CD4-positive, alpha-beta T cell treated with Interleukin-10 for 1 hour (primary cell): Measurements from ENCODE around the gene KRTAP10-6.
"Not testable (repeated sequence)": the region's sequence is repeated elsewhere in the genome, so short reads cannot be mapped to it uniquely, and the experiment has no call there.

Source experiments
- DNase-seq: peaks from one replicate; pipeline ENCODE4 v3.0.0-alpha.2; 2020

The KRTAP10-6 gene

DNA sequence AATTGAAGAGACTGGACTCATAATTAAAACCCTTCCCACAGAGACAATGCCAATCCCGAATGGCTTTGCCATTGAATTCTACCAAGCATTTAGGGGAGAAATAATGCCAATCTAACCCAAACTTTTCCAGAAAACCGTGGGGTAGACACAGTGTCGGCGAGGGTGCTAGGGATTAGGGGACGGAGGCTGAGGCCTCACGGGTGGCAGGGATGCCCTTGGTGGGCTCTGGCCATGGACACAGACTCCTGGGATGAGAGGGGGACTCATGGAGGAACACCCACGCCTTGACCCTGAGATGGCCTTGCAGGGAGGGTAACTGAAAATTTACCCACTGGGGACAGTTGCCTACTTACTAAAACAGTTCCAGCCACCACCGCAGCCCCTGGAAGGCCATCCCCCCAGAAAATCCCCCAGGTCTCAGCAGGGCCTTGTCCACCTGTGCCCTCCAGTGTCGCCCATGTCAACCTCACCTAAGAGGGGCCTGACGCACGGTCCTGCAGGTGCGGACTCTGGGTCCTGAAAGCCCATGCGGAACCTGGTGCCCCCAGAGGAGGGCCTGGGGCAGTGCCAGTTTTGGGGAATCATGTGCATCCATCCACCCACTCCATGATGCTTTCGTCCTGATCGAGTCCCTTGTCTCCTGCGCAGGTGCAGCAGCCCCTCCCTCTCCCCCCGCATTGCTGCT lies 13.8 kb downstream of the KRTAP10-6 start:
- no peak for DNase-seq

- DNase-seq = no peak
Measured at GRCh38 chr21:44576025-44576420, 16.3 kb downstream of the KRTAP10-6 start.

DNA sequence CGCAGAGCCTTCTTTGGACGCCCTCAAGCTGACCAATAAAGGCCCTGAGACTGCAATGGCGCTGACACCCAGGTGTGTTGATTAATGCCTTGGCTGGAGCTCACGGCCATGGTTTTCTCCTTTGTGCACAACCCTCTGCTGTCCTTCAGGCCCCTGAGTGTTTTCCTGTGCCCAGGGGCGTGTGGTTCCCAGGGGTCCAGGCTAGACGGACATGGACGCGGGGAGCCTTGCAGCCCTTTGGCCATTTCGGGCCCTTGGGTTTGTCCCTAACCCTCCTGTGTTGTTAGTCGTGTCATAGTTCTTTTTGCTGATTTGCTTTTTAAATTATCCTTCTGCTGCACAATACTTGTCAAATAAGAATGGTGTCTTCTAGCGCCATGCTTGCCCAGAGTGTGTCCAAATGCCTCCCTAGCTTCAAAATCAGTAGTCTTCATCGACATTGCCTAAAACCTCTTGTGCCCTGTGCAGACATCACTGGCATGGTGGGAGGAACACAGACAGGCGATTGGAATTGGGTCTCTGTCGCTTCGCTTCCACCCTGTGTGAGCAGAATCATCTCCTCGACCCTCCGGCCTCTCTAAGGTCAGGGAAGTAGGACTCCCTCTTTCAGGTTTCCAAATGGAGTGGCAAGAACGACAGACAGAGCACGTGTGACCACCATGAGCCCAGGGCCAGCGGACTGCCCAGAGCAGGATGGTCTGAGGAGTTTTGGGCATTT lies 16.8 kb downstream of the KRTAP10-6 start:
- DNase-seq = no peak

- no peak for DNase-seq
Measured at GRCh38 chr21:44574457-44575306, 17.6 kb downstream of the KRTAP10-6 start.

- not testable (repeated sequence) for DNase-seq
Measured at GRCh38 chr21:44573630-44574456, 18.5 kb downstream of the KRTAP10-6 start, which contains the start of gene KRTAP10-4. Gene KRTAP10-4 (plus strand): TSS chr21:44573729. CDS start chr21:44573759, 30 bp downstream.

DNA sequence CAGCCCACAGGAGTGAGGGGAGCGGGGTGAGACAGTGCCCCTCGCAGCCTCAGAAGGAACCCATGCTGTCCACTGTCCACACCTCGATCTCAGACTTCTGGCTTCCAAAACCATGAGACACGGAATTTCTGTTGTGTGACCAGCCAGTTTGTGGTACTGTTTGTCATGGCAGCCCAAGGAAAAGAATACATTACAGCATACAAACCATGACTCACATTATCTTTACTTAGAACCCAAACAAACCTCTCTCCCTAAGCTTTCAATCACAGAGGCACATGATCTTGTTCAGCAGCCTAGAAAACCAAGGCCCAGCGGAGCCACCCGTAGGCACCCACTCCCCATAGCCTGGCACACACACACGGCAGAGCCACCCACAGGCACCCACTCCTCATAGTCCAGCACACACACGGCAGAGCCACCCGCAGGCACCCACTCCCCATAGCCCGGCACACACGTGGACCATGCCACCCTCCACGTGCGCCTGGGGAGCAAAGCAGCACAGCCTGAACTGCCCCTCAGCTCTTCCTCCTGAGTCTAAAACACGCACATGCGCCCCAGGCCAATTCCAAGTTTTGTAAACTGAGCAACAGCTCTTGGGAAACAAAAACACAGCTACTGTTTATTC lies 19.2 kb downstream of the KRTAP10-6 start:
- no peak for DNase-seq

GRCh38 chr21:44571844-44572782 lies 20.2 kb downstream of the KRTAP10-6 start:
- no peak for DNase-seq

- DNase-seq = no peak
Measured at GRCh38 chr21:44571296-44571695, 21.0 kb downstream of the KRTAP10-6 start.

DNA sequence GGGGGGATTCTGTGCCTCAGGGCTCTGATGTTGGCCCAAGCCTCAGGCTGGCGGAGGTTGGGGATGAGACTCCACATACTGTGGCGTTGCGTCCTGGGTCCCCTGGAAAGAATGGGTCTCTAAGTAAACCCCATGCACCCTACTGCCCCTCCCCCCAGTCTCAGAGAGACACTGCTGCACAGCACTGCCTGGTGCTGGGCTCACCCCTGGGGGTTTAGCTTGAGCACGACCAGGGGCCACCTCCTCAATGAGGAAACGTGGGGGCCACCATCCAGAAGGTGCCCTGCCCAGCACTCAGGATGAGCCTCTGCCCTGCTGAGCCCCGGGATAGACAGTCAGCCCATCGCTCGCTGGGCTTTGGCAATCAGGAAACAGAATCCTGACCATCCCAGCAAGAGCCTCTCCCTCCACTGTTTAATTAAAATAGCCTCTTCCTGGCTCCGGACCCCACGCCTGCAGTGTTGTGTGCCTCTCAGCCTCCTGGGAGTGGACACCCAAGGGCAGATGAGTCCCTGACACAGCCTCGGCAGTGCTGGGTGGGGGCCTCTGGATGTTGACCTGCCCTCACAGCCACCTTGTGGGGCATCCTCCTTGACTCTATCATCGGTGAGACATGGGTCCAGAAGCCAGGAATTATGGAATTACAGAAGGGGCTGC lies 22.3 kb downstream of the KRTAP10-6 start:
- no peak for DNase-seq

DNA sequence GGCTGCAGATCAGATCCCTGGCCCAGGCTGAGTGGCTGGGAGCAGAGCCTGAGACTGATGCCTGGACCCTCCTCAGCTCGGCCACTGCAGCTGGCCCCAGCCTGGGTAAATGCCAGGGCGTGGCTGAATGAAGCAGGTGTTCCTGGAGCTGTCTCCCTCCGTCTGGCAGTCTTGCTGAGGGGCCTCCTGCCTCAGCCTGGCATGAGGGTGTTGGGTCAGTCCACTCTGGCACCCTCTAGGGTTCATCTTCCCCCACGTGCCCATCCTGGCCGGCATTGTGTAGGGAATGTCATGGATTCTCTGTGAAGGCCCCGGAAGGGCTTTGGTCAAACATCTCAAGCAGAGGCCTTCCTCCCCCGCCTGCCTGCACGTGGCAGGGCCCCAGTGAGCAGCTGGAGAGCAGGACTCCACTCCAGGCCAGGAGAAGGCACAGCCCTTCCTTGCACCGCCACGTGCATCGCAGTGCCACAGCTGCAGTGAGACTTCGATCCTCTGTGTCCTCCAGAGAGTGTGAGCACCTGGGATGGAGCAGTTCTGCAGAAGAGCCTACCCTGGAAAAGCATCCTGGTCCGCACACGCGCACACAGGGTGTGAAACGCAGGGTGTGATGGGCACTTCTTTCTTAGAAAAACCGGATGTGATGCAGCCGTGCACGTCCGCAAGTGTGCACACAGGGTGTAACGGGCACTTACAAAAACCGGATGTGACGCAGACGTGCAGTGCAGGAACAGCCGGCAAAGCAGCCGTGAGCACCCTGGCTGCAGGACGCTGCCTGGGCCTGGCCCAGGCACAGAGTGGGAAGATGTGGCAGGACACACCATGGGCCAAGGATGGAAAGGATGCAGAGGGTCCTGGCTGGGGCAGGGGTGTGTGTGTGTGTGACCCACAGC lies 23.4 kb downstream of the KRTAP10-6 start:
- no peak for DNase-seq

DNA sequence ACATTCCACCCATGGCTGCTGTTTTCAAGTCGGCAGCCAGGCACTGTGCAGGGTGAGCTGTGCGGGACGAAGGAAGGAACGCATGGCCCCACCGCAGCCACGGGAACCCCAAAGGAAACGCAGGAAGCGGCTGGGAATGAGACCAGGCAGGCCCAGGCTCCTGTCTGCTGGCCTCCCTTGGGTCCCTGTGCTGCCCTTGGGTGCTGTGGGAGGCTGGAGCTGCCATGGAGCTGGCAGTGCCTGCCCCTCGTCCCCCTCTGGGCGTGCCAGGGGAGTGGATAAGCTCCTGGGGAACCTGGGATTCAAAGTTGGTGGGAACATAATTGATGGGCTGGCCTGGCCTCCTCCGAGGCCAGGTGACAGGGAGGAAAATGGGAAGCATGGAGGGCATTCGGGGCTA lies 24.0 kb downstream of the KRTAP10-6 start:
- DNase-seq = no peak

GRCh38 chr21:44567481-44568171 lies 24.7 kb downstream of the KRTAP10-6 start:
- DNase-seq = no peak

DNA sequence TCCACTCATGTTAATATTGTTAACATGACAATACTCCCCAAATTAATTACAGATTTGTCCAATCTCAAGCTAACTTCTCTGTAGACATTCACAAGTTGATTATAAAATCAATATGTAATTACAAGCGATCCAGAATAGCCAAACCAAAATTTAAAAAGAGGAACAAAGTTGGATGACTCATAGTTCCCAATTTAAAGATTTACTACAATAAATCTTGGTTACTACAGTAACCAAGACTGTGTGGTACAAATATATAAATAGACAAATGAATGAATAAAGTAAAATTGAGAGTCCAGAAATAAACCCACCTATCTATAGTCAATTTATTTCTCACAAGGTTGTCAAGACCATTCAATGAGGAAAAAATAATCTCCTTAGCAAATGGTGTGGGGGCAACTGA lies 25.9 kb downstream of the KRTAP10-6 start:
- DNase-seq = no peak

GRCh38 chr21:44564886-44565598 lies 27.3 kb downstream of the KRTAP10-6 start:
- no peak for DNase-seq

- no peak for DNase-seq
Measured at GRCh38 chr21:44564099-44564498, 28.2 kb downstream of the KRTAP10-6 start.

DNA sequence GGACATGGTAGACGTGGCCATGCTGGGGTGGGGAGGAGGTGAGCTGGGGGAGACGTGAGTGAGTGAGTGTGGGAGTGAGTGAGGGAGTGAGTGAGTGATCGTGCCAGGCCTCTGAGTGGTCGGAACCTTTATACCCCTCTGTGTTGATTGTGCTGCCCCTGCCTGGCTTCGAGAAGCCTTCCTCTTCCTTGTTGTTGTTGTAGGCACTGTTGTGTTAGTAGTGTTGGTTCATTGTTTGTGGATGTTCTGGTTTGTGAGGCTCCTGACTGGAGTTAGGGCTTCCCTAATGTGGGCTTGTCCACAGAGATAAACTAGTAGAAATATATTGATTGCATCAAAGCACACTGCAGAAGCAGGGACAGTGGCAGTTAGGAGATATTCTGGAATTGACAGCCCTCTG lies 33.6 kb downstream of the KRTAP10-6 start, which contains the start of gene KRTAP10-3:
TSS of gene KRTAP10-3 (minus strand) at position 101 of the 400 bp plus-strand sequence. CDS start at position 21, 80 bp downstream.
- DNase-seq = no peak

- not testable (repeated sequence) for DNase-seq
Measured at GRCh38 chr21:44558329-44558675, 34.0 kb downstream of the KRTAP10-6 start.
